Fibroblast of mammary gland (primary cell): ENCODE data around the gene NCLN.
"Not testable (repeated sequence)": the region's sequence is repeated elsewhere in the genome, so short reads cannot be mapped to it uniquely, and the experiment has no call there.

Source experiments
- DNase-seq: peaks from one replicate; pipeline ENCODE4 v3.0.0-alpha.2; 2010; ENCODE audit warnings: low read depth
- H3K4me3 ChIP-seq: 2 replicates; pipeline ENCODE4 v1.5.1; 2011; ENCODE audit warnings: low read depth, mild to moderate bottlenecking, low read length, moderate library complexity; ENCODE audit not compliant: control insufficient read depth
- CTCF ChIP-seq: conservative IDR thresholded peaks from 2 replicates; pipeline ENCODE4 v1.5.1; 2011; ENCODE audit warnings: low read depth, low read length, inconsistent platforms; ENCODE audit not compliant: control insufficient read depth, insufficient read depth

NCLN gene

GRCh38 chr19:3229888-3230496 lies 44.3 kb downstream of the NCLN start:
- H3K4me3 ChIP-seq = no peak overlapping the region
- DNase-seq = no peak
- no peak for TF ChIP-seq CTCF

- no peak overlapping the region for H3K4me3 ChIP-seq
- DNase-seq = no peak
- no peak for TF ChIP-seq CTCF
Measured at GRCh38 chr19:3231288-3231687, 45.6 kb downstream of the NCLN start.

GRCh38 chr19:3233116-3233515 lies 47.4 kb downstream of the NCLN start:
- DNase-seq = no peak
- no peak for TF ChIP-seq CTCF
- no peak overlapping the region for H3K4me3 ChIP-seq

GRCh38 chr19:3233831-3234230 lies 48.1 kb downstream of the NCLN start:
- no peak for DNase-seq
- TF ChIP-seq CTCF = no peak
- no peak overlapping the region for H3K4me3 ChIP-seq

- TF ChIP-seq CTCF = peak; percentile 16
- no peak overlapping the region for H3K4me3 ChIP-seq
- DNase-seq = no peak
Measured at GRCh38 chr19:3234800-3235199, 49.1 kb downstream of the NCLN start.

GRCh38 chr19:3235604-3236003 lies 49.9 kb downstream of the NCLN start:
- H3K4me3 ChIP-seq, DNase-seq: not testable (repeated sequence)

GRCh38 chr19:3236272-3236671 lies 50.5 kb downstream of the NCLN start:
- no peak for TF ChIP-seq CTCF
- DNase-seq = no peak
- H3K4me3 ChIP-seq = no peak overlapping the region
